GM20000 (cell line): ENCODE results near the gene CAMSAP1.

Experiments
- DNase-seq: peaks from one replicate; pipeline ENCODE4 v3.0.0; 2012; ENCODE audit warnings: low spot score
- TF ChIP-seq, protein P1 (sequence below): IDR thresholded peaks from 2 replicates; pipeline ENCODE4 v1.5.1; 2012; ENCODE audit warnings: mild to moderate bottlenecking, control low read depth; ENCODE audit errors: extremely low read depth, missing control alignments

CAMSAP1 gene

DNA sequence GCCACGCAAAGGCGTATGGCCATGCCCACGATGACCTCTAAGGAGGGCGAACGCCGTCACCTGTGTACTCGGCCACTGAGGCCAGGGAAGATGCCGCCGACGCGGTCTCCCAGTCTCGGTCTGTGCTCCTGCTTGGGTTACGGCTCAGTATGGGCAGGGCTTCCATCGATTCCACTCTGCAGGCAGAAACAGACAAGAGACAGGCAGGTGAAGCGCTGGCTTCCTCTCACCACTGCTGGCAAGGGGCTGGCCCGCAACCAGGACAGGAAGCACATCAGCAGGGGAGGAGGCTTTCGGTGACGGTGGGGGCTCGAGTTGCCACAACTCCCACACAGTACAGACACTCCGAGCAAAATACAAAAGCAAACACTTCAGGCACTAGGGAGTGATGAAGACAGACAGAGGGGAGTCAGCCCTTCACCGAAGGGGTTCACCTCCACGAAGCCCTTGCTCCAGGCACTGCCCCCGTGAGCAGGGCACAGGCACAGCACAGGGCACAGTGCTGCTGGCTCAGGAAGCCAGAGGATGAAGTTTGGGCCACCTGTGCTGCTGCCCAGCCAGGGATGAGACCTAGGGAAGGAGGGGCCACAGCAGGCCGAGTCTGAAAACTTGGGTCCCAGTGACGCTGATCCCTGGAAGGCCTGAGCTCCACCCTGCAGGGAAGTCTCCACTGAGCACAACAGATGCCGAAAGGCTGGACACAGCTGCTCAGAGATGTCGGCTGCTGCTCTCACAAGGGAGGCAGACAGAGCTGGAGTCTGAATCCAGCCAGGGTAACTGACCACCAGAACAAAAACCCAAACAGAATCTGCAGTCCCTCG, 91.3 kb downstream of the CAMSAP1 start:
- TF ChIP-seq, protein P1, sequence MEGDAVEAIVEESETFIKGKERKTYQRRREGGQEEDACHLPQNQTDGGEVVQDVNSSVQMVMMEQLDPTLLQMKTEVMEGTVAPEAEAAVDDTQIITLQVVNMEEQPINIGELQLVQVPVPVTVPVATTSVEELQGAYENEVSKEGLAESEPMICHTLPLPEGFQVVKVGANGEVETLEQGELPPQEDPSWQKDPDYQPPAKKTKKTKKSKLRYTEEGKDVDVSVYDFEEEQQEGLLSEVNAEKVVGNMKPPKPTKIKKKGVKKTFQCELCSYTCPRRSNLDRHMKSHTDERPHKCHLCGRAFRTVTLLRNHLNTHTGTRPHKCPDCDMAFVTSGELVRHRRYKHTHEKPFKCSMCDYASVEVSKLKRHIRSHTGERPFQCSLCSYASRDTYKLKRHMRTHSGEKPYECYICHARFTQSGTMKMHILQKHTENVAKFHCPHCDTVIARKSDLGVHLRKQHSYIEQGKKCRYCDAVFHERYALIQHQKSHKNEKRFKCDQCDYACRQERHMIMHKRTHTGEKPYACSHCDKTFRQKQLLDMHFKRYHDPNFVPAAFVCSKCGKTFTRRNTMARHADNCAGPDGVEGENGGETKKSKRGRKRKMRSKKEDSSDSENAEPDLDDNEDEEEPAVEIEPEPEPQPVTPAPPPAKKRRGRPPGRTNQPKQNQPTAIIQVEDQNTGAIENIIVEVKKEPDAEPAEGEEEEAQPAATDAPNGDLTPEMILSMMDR, result no peak
- DNase-seq, result no peak

DNA sequence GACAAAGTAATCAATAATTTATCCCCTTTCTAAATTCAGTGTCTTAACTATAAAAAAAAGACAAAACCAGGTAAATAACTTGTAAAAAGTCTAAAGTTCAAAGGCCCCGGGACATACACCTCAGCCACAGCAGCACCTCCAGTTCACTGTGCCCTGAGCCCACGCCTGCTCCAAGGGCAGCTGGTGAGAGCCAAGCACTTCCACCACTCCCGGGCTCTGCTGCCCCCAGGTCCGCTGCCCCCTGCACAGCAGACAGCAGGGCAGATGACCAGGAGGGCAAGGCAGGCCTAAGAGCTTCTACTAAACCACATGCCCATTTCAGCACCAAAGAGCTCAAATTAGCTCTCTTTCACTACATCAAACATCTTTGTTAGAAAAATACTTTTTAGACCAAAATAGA, 91.9 kb downstream of the CAMSAP1 start:
- TF ChIP-seq, protein P1, result no peak
- DNase-seq, result no peak

- no peak for DNase-seq
- TF ChIP-seq, protein P1, result no peak
These were observed 92.8 kb downstream of the CAMSAP1 start for GRCh38 chr9:135814421-135815095.

GRCh38 chr9:135813671-135814290, 93.6 kb downstream of the CAMSAP1 start:
- DNase-seq, result no peak
- TF ChIP-seq, protein P1, result no peak

DNA sequence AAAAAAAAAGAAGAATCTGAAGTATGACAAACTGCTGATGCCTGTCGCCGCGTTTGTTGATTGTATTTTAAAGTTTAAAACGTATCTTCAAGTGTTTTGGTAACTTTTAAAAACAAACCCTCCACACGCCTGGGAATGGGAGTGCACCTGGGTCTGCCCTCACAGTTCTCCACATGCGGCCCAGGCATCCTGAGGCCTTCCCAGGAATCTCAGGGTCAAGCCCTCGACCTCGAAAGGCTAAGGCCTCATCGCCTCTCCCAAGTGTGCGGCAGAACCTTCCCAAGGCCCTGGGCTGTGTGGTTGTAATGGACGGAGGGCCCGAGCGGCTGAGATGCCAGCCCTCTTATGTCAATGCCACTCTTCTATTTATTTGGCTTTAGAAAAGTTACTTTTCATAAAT, 94.4 kb downstream of the CAMSAP1 start:
- TF ChIP-seq, protein P1, result no peak
- no peak for DNase-seq

DNA sequence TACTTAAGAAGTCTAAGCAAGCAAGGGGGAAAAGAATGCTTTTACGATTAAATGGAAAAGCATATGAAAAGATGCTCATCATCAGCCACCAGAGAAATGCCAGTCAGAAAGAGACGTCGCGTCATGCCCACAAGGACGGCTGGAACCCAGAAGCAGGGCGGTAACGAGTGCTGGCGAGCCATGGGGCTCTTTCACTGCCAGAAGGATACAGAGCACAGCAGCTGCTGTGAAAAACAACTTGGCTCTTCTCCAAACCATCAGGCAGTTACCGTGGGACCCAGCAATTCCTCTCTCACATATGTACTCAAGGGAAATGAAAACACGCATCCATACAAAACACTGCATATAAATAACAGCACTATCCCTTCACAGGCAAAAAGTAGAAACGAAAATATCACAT, 95.5 kb downstream of the CAMSAP1 start:
- DNase-seq, result no peak
- TF ChIP-seq, protein P1, result no peak
